Panc1 (cell line): ENCODE data around the gene PAK4. TPM values are rescaled to one million over a fixed set of nuclear protein-coding genes. Genes with fewer than 3 reads are reported as not detected.

Source experiments
- ATAC-seq: fragments of 200-7000 bp; cut with Tn5 transposase; 2 replicates; pipeline ENCODE4 v1.9.1; 2020; ENCODE audit warnings: mild to moderate bottlenecking, moderate library complexity
- BruUV-seq: library from RNA; stranded (reverse); fragments of 400-500 nt; replicated peaks from 2 replicates; lab custom pipeline; 2021; lab: Mats Ljungman, UMichigan
- CTCF ChIA-PET: fragments of 300-600 bp; sonication (Branson Sonifier 250); formaldehyde crosslinking; loops from one replicate; lab custom pipeline; 2022; ENCODE audit warnings: antibody characterized with exemption; lab: Charles Lee
- POLR2A ChIA-PET: fragments of 300-600 bp; sonication (Branson Sonifier 250); formaldehyde crosslinking; loops from one replicate; lab custom pipeline; 2022; ENCODE audit warnings: antibody characterized with exemption; lab: Charles Lee
- DNase-seq: peaks from one replicate; pipeline ENCODE4 v3.0.0-alpha.2; 2010; ENCODE audit warnings: low read depth, low spot score
- H3K27ac ChIP-seq: 2 replicates; pipeline ENCODE4 v1.5.1; 2011; ENCODE audit warnings: mild to moderate bottlenecking, low read length, inconsistent platforms
- H3K27me3 ChIP-seq: fragments of 200-500 bp; sonication (Bioruptor generic); 2 replicates; pipeline ENCODE4 v1.6.0; 2014; ENCODE audit warnings: low read length, inconsistent platforms; ENCODE audit not compliant: control insufficient read depth, insufficient read depth
- H3K36me3 ChIP-seq: fragments of 200-500 bp; sonication (Bioruptor generic); 2 replicates; pipeline ENCODE4 v1.5.1; 2014; ENCODE audit warnings: inconsistent platforms, mild to moderate bottlenecking, low read length, moderate library complexity; ENCODE audit not compliant: control insufficient read depth, insufficient read depth
- H3K4me1 ChIP-seq: 2 replicates; pipeline ENCODE4 v1.5.1; 2011; ENCODE audit warnings: inconsistent platforms, mild to moderate bottlenecking, low read length, moderate library complexity; ENCODE audit not compliant: control insufficient read depth, insufficient read depth
- H3K4me3 ChIP-seq, 2 experiments: 2 replicates each; pipeline ENCODE4 v1.5.1; 2011 to 2012; ENCODE audit warnings: low read depth in 2 of 2, low read length in 2 of 2, mild to moderate bottlenecking in 2 of 2, inconsistent platforms in 1 of 2, moderate library complexity in 1 of 2
- H3K9me3 ChIP-seq: fragments of 200-500 bp; sonication (Bioruptor generic); 2 replicates; pipeline ENCODE4 v1.5.1; 2014; ENCODE audit warnings: low read depth, mild to moderate bottlenecking, inconsistent platforms, low read length, moderate library complexity; ENCODE audit not compliant: control insufficient read depth, insufficient read depth
- POLR2AphosphoS5 ChIP-seq: IDR thresholded peaks from 2 replicates; pipeline ENCODE4 v1.6.1; 2012; ENCODE audit warnings: mild to moderate bottlenecking, low read depth, low read length, moderate library complexity
- SIN3A ChIP-seq: IDR thresholded peaks from 2 replicates; pipeline ENCODE4 v1.6.1; 2012; ENCODE audit warnings: low read depth, mild to moderate bottlenecking, low read length, moderate library complexity, borderline replicate concordance; ENCODE audit not compliant: insufficient read depth
- TCF7L2 ChIP-seq: IDR thresholded peaks from 2 replicates; pipeline ENCODE4 v1.6.1; 2011; ENCODE audit warnings: mild to moderate bottlenecking, low read depth, low read length, inconsistent platforms
- in situ Hi-C: cut with HindIII; loops from 2 replicates; pipeline ENCODE4 v1.10.0; 2016; ENCODE audit warnings: low sequenced_read_pairs, low pct_unique_long_range_greater_than_20kb
- intact Hi-C: fragments of 100-400 bp; cut with micrococcal nuclease; formaldehyde crosslinking; loops from one replicate; pipeline ENCODE4 v1.10.0; 2022; ENCODE audit not compliant: unreplicated experiment
- total RNA-seq: library from RNA; stranded (reverse); gene quantifications from one replicate; pipeline ENCODE4 v1.2.1, GENCODE V29; 2021; ENCODE audit not compliant: unreplicated experiment
- TF ChIP-seq, protein P1 (sequence below), 2 experiments: IDR thresholded peaks; 2 replicates each; pipeline ENCODE4 v1.6.1; 2011 to 2012; ENCODE audit warnings: low read depth in 2 of 2, control low read depth in 1 of 2, low read length in 1 of 2, mild to moderate bottlenecking in 1 of 2, moderate library complexity in 1 of 2; ENCODE audit not compliant: insufficient read depth in 1 of 2
- TF ChIP-seq, protein P2 (sequence below): fragments of 450-650 bp; IDR thresholded peaks from 2 replicates; pipeline ENCODE4 v1.5.1; 2017; ENCODE audit warnings: mild to moderate bottlenecking

Gene PAK4
- total RNA-seq, 1 experiment from 2014 or later: 311 TPM

DNA sequence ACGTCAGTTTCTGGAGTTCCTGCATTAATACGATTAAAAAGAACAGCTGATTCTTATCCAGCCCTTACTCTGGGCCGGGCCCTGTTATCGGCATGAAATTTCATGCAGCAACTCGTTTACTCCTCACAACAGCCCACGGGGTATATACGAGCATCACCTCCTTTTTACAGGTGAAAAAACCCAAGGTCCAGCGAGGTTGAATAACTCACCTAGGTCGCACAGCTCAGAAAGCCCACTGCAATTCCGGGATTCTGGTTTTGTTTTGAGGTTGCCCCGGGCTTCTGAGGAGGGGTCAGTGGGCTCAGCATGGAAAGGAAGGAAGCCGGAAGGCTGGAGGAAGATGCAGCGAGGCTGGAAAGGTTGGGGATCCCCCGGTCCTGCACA lies 42.0 kb upstream of the PAK4 start:
- in situ Hi-C loops: no loop called here
- H3K27me3 ChIP-seq: no peaks in the 10 kb centered on the region
- intact Hi-C loops: no loop called here
- ChIA-PET POLR2A (interaction anchor here (0.6 to 1.7 kb wide), 4 partner anchors 9 to 750 kb away, joined by 3 to 5 read pairs (median 3); partner anchors contain the start of gene DYRK1B), CTCF (no interaction called here)
- TF ChIP-seq SIN3A (no peak), POLR2AphosphoS5 (no peak), TCF7L2 (no peak)
- TF ChIP-seq, protein P1, sequence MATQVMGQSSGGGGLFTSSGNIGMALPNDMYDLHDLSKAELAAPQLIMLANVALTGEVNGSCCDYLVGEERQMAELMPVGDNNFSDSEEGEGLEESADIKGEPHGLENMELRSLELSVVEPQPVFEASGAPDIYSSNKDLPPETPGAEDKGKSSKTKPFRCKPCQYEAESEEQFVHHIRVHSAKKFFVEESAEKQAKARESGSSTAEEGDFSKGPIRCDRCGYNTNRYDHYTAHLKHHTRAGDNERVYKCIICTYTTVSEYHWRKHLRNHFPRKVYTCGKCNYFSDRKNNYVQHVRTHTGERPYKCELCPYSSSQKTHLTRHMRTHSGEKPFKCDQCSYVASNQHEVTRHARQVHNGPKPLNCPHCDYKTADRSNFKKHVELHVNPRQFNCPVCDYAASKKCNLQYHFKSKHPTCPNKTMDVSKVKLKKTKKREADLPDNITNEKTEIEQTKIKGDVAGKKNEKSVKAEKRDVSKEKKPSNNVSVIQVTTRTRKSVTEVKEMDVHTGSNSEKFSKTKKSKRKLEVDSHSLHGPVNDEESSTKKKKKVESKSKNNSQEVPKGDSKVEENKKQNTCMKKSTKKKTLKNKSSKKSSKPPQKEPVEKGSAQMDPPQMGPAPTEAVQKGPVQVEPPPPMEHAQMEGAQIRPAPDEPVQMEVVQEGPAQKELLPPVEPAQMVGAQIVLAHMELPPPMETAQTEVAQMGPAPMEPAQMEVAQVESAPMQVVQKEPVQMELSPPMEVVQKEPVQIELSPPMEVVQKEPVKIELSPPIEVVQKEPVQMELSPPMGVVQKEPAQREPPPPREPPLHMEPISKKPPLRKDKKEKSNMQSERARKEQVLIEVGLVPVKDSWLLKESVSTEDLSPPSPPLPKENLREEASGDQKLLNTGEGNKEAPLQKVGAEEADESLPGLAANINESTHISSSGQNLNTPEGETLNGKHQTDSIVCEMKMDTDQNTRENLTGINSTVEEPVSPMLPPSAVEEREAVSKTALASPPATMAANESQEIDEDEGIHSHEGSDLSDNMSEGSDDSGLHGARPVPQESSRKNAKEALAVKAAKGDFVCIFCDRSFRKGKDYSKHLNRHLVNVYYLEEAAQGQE (IDR thresholded peaks at IDR 0.05; ENCODE audit: insufficient read depth in 1 of 2, low read depth in 2 of 2, low read length in 1 of 2): no peak
- TF ChIP-seq, protein P2, sequence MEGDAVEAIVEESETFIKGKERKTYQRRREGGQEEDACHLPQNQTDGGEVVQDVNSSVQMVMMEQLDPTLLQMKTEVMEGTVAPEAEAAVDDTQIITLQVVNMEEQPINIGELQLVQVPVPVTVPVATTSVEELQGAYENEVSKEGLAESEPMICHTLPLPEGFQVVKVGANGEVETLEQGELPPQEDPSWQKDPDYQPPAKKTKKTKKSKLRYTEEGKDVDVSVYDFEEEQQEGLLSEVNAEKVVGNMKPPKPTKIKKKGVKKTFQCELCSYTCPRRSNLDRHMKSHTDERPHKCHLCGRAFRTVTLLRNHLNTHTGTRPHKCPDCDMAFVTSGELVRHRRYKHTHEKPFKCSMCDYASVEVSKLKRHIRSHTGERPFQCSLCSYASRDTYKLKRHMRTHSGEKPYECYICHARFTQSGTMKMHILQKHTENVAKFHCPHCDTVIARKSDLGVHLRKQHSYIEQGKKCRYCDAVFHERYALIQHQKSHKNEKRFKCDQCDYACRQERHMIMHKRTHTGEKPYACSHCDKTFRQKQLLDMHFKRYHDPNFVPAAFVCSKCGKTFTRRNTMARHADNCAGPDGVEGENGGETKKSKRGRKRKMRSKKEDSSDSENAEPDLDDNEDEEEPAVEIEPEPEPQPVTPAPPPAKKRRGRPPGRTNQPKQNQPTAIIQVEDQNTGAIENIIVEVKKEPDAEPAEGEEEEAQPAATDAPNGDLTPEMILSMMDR: no peak
- peak overlapping the region; percentile 67 for H3K27ac ChIP-seq
- peaks cover 57% of the 10 kb centered on the region for H3K4me1 ChIP-seq
- no peak for DNase-seq
- ATAC-seq: no peak
- BruUV-seq: no TSS peak
- no peaks in the 10 kb centered on the region for H3K36me3 ChIP-seq
- no peaks in the 10 kb centered on the region for H3K9me3 ChIP-seq
- peak overlapping the region; percentile 35 to 72 for H3K4me3 ChIP-seq

DNA sequence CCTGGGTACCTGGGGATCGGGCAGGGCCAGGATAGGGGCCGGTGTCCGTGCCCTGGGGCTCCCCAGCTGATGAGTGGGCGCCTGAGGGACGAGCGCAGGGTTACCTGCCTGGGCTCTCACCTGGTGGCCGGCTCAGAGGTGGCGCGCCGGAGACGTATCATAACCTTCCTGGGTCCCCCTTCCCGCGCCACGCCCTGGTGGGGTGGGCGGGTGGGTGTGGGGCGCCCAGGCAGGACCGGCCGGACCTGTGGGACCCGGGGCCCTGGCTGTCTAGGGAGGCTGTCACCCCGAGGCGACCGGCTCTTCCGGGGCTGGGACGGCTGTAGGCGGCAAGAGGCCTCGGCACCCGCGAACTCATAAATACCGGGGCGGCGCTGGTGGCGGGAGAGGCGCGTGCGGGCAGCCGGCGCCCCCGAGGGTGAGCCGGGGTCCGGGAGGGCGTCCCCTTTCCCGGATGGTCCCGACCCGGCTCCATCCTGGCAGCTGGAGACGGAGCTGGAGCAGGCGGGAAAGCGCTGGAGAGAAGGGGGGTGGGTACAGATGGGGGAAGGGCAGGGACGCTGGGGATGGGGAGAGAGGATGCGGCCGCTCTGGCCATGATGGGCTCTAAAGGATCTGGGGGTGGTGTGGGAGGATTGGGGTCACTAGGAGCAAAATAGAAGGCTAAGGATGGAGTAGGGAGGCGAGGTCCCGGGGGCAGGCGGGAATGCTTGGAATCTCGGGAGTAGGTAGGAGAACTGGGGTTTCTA lies 41.4 kb upstream of the PAK4 start, which contains the start of gene ACP7:
Gene ACP7 (plus strand): TSS at position 386 of the 749 bp plus-strand sequence. CDS start 902 bp downstream, outside the sequence.
- Histone ChIP-seq H3K36me3 (no peaks in the 10 kb centered on the region), H3K9me3 (no peaks in the 10 kb centered on the region), H3K27me3 (no peaks in the 10 kb centered on the region), H3K4me1 (peaks cover 52% of the 10 kb centered on the region), H3K4me3 (peak within 1 kb of the TSS; percentile 35 to 72), H3K27ac (peak within 1 kb of the TSS; percentile 67)
- DNase-seq (no peak), ATAC-seq (peak; percentile 64)
- peak; percentile 62; the same call in 1 of the 2 replicates for TF ChIP-seq SIN3A
- TF ChIP-seq POLR2AphosphoS5: no peak
- BruUV-seq: no TSS peak
- intact Hi-C loops: no loop called here
- ChIA-PET CTCF (interaction anchor here (0.6 to 1.0 kb wide), 3 partner anchors 9 to 193 kb away, joined by 3 read pairs; no protein-coding TSS in a partner anchor), POLR2A (interaction anchor here (0.6 kb wide), 2 partner anchors 11 to 73 kb away, joined by 3 to 12 read pairs; no protein-coding TSS in a partner anchor)
- in situ Hi-C loops: no loop called here
